Fibroblast of lung (primary cell): ENCODE data around the gene PKIG.

Experiments used
- CTCF ChIP-seq, 2 donors: IDR thresholded peaks in 1 of 2; conservative IDR thresholded peaks in 1 of 2; 1 replicate in 1 of 2; 2 replicates in 1 of 2; pipeline ENCODE4 v1.5.1; 2011 to 2012; ENCODE audit warnings: low read length in 2 of 2, control low read depth in 1 of 2, inconsistent platforms in 1 of 2, low read depth in 1 of 2, mild to moderate bottlenecking in 1 of 2
- EZH2 ChIP-seq: IDR thresholded peaks from 2 replicates; pipeline ENCODE4 v1.5.1; 2012; ENCODE audit warnings: low read length, control low read depth, mild to moderate bottlenecking; ENCODE audit errors: missing control alignments

DNA sequence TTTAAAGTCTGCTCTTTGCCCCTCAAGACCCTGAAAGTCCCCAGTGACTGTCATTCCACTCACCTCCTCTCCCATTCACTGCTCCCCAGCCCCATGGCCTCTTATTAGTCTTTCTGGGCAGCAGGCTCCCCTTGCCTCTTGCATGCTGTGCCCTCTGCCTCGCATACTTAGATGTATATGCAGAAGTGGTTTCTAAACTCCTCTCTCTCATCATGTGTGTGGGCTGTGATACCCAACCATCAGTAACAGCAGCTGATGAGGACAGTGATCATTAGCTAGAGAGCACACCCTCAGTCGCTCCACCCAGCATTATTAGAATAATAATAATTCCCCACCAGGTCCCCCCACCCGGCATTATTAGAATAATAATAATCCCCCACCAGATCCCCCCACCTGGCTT, 14.5 kb downstream of the PKIG start:
- TF ChIP-seq EZH2 = no peak
- no peak for TF ChIP-seq CTCF (conservative IDR thresholded peaks at IDR 0.05 in 1 of 2, IDR thresholded peaks at IDR 0.05 in 1 of 2; ENCODE audit: low read depth in 1 of 2, low read length in 2 of 2)
